ENCODE measurements around the gene SLC22A4. TPM values are rescaled to one million over a fixed set of nuclear protein-coding genes. Genes with fewer than 3 reads are reported as not detected.

Gene SLC22A4
- total and polyA plus RNA-seq, 2 donors (not counting 1 experiment from before 2014, with no cell fraction given): 0.18 TPM; not detected in 1

DNA sequence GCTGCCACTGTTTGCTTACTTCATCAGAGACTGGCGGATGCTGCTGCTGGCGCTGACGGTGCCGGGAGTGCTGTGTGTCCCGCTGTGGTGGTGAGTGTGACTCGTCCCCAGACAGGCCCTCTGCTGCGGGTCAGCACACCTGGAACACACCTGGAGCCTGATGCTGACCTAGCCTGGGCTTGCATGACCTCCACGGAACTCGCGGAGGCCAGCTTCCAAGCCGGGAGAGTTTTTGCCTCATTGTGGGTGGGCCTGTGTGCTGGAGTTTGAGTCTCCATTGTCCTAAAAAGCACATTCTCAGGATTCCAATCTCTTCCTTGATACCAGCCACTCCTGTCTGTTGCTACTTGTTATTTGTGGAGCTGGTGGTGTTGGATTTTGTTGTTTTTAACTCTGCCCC is 28.1 kb downstream of the SLC22A4 start:
- H2AFZ ChIP-seq (ENCODE audit: insufficient read depth, low read depth, low read length, poor library complexity, severe bottlenecking): no peak overlapping the region
- H4K20me1 ChIP-seq (ENCODE audit: control insufficient read depth, insufficient read depth, low read length, poor library complexity, severe bottlenecking): no peaks in the 10 kb centered on the region
- no peaks in the 10 kb centered on the region for H3K9me3 ChIP-seq (ENCODE audit: control extremely low read depth in 1 of 3, control insufficient read depth in 2 of 3, insufficient read depth in 1 of 3, low read length in 2 of 3)
- no peak for ATAC-seq (ENCODE audit: low read depth)
- H3K4me1 ChIP-seq (ENCODE audit: control insufficient read depth in 2 of 2, insufficient read depth in 2 of 2, low read length in 2 of 2): no peaks in the 10 kb centered on the region
- intact Hi-C loops (cut with micrococcal nuclease): no loop called here
- Mint-ChIP-seq H3K4me3 (no peak overlapping the region), H3K27ac (no peak overlapping the region), H3K9me3 (ENCODE audit: insufficient read depth) (no peaks in the 10 kb centered on the region), H3K4me1 (no peaks in the 10 kb centered on the region), H3K27me3 (no peaks in the 10 kb centered on the region)
- no peaks in the 10 kb centered on the region for H3K27me3 ChIP-seq (replicated peaks in 1 of 4; ENCODE audit: control extremely low read depth in 1 of 4, control insufficient read depth in 3 of 4, insufficient read depth in 4 of 4, low read length in 3 of 4)
- no peak for TF ChIP-seq EZH2 (IDR thresholded peaks at IDR 0.05; ENCODE audit: borderline replicate concordance, insufficient read depth, low read depth, low read length, poor library complexity, severe bottlenecking)
- TF ChIP-seq, protein P1, sequence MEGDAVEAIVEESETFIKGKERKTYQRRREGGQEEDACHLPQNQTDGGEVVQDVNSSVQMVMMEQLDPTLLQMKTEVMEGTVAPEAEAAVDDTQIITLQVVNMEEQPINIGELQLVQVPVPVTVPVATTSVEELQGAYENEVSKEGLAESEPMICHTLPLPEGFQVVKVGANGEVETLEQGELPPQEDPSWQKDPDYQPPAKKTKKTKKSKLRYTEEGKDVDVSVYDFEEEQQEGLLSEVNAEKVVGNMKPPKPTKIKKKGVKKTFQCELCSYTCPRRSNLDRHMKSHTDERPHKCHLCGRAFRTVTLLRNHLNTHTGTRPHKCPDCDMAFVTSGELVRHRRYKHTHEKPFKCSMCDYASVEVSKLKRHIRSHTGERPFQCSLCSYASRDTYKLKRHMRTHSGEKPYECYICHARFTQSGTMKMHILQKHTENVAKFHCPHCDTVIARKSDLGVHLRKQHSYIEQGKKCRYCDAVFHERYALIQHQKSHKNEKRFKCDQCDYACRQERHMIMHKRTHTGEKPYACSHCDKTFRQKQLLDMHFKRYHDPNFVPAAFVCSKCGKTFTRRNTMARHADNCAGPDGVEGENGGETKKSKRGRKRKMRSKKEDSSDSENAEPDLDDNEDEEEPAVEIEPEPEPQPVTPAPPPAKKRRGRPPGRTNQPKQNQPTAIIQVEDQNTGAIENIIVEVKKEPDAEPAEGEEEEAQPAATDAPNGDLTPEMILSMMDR (IDR thresholded peaks at IDR 0.05): no peak
- H3K27ac ChIP-seq (ENCODE audit: low read length in 2 of 2): no peak overlapping the region
- no peak overlapping the region for H3K4me2 ChIP-seq (replicated peaks; ENCODE audit: low read depth, low read length, poor library complexity, severe bottlenecking)
- ChIA-PET CTCF (no interaction called here), POLR2A (no interaction called here)
- 94% methylated on average over 7 of the region's 11 CpGs for WGBS (ENCODE audit: insufficient coverage)
- H3K36me3 ChIP-seq (replicated peaks in 1 of 2; ENCODE audit: control extremely low read depth in 1 of 2, control insufficient read depth in 1 of 2, extremely low read depth in 1 of 2, insufficient read depth in 2 of 2, low read length in 1 of 2): no peaks in the 10 kb centered on the region
- no peaks in the 10 kb centered on the region for H3K79me2 ChIP-seq (ENCODE audit: control insufficient read depth, insufficient read depth, low read length)
- DNase-seq: no peak
- H3K9ac ChIP-seq (ENCODE audit: low read length): no peak overlapping the region
- H3K4me3 ChIP-seq (ENCODE audit: control extremely low read depth in 1 of 5, extremely low read depth in 1 of 5, insufficient read depth in 1 of 5, low read depth in 2 of 5, low read length in 4 of 5): no peak overlapping the region

DNA sequence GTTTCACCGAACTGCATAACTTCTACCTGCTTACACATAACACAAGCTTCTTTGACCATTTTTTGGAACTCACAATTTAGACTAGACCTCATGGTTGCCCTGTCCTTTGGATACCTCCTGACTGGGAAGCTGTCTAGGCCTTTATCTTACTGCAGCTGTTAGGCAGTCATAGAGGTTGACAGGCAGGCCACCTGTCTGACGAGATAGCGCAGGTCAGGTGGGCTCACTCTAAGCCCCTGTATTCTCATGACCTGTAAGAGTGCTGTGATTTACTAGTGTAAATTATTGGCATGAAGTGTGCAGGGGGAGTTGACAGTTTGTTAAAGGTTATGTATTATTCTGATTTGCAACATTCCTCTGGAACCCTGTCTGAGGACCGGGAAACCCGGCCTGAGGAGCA is 29.0 kb downstream of the SLC22A4 start:
- ChIA-PET POLR2A (no interaction called here), CTCF (no interaction called here)
- Histone ChIP-seq H3K27me3 (replicated peaks in 1 of 4; ENCODE audit: control extremely low read depth in 1 of 4, control insufficient read depth in 3 of 4, insufficient read depth in 4 of 4, low read length in 3 of 4) (no peaks in the 10 kb centered on the region), H2AFZ (ENCODE audit: insufficient read depth, low read depth, low read length, poor library complexity, severe bottlenecking) (no peak overlapping the region), H4K20me1 (ENCODE audit: control insufficient read depth, insufficient read depth, low read length, poor library complexity, severe bottlenecking) (no peaks in the 10 kb centered on the region), H3K9ac (ENCODE audit: low read length) (no peak overlapping the region), H3K4me2 (replicated peaks; ENCODE audit: low read depth, low read length, poor library complexity, severe bottlenecking) (no peak overlapping the region), H3K4me3 (ENCODE audit: control extremely low read depth in 1 of 5, extremely low read depth in 1 of 5, insufficient read depth in 1 of 5, low read depth in 2 of 5, low read length in 4 of 5) (no peak overlapping the region), H3K27ac (ENCODE audit: low read length in 2 of 2) (no peak overlapping the region), H3K9me3 (ENCODE audit: control extremely low read depth in 1 of 3, control insufficient read depth in 2 of 3, insufficient read depth in 1 of 3, low read length in 2 of 3) (no peaks in the 10 kb centered on the region), H3K4me1 (ENCODE audit: control insufficient read depth in 2 of 2, insufficient read depth in 2 of 2, low read length in 2 of 2) (no peaks in the 10 kb centered on the region), H3K36me3 (replicated peaks in 1 of 2; ENCODE audit: control extremely low read depth in 1 of 2, control insufficient read depth in 1 of 2, extremely low read depth in 1 of 2, insufficient read depth in 2 of 2, low read length in 1 of 2) (no peaks in the 10 kb centered on the region), H3K79me2 (ENCODE audit: control insufficient read depth, insufficient read depth, low read length) (no peaks in the 10 kb centered on the region)
- no peaks in the 10 kb centered on the region for H3K4me1 Mint-ChIP-seq
- DNase-seq: no peak
- no peak for ATAC-seq (ENCODE audit: low read depth)
- no peak overlapping the region for H3K27ac Mint-ChIP-seq
- 86% methylated on average over 1 of the region's 5 CpGs for WGBS (ENCODE audit: insufficient coverage)
- TF ChIP-seq EZH2 (IDR thresholded peaks at IDR 0.05; ENCODE audit: borderline replicate concordance, insufficient read depth, low read depth, low read length, poor library complexity, severe bottlenecking): no peak
- TF ChIP-seq, protein P1 (IDR thresholded peaks at IDR 0.05): no peak
- intact Hi-C loops (cut with micrococcal nuclease): no loop called here
- no peak overlapping the region for H3K4me3 Mint-ChIP-seq
- H3K27me3 Mint-ChIP-seq: no peaks in the 10 kb centered on the region
- H3K9me3 Mint-ChIP-seq (ENCODE audit: insufficient read depth): no peaks in the 10 kb centered on the region
